Measurements from ENCODE around the gene FAM163B.

Gene FAM163B

DNA sequence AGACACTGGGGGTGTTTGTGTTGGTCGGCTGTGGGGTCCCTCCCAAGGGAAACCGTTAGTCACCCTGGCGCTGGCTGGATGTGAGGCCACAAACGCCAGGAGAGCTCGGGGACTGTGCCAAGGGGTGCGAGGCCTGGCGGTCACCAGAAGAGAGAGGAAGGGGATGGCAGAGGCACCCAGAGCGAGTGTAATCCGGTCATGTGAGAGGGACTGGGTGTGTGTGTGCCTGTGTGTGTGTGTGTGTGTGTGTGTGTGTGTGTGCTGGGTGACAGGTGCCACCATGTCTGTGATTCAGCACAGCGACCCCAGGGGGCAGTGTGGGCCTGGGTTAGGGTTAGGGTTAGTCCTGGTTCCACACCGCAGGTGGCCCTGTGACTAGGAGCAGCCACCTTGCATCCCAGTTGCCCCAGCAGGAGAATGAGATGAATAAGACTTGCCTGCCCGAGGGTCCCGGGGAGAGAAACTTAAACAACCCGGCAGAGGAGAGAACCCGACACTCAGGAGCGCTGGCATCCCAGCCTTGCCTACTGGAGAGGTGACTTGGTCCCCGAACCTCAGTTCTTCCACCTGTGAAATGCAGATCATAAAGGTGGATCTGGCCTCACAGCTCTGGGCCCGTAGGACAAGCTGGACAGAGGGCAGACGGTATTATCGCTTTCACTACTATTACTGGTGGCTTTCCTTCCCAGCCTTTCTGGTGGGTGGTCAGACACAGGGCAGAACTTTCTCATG, 76.1 kb downstream of the FAM163B start:
- no peak overlapping the region for H3K4me2 ChIP-seq (ENCODE audit: low read length)
- H3K9ac ChIP-seq (ENCODE audit: low read length), result no peak overlapping the region
- H3K27me3 ChIP-seq (ENCODE audit: insufficient read depth, low read length), result no peaks in the 10 kb centered on the region
- no peak overlapping the region for H2BK120ac ChIP-seq (ENCODE audit: insufficient read depth, low read length, poor library complexity)
- DNase-seq, result peak; percentile 38 to 68
- no peak overlapping the region for H3K23ac ChIP-seq (ENCODE audit: low read length)
- H4K12ac ChIP-seq (ENCODE audit: low read depth, low read length), result no peak overlapping the region
- H2AK5ac ChIP-seq (ENCODE audit: low read length), result peak overlapping the region; percentile 16
- no peak overlapping the region for H3K27ac ChIP-seq (ENCODE audit: low read depth, low read length)
- no peak overlapping the region for H3K18ac ChIP-seq (ENCODE audit: low read length)
- no peak overlapping the region for H2BK5ac ChIP-seq (ENCODE audit: low read depth, low read length, poor library complexity)
- no peak overlapping the region for H2AFZ ChIP-seq (ENCODE audit: insufficient read depth, low read length, poor library complexity)
- H3K79me2 ChIP-seq (ENCODE audit: control insufficient read depth, insufficient read depth, low read length, poor library complexity), result no peaks in the 10 kb centered on the region
- no CpG with 5 or more reads among the region's 20 CpGs for WGBS (ENCODE audit: extremely low coverage, insufficient coverage, insufficient read length)
- no peak overlapping the region for H2BK12ac ChIP-seq (ENCODE audit: low read length)
- peak overlapping the region; percentile 49 for H4K91ac ChIP-seq (ENCODE audit: low read depth, low read length)
- H3K4me1 ChIP-seq (ENCODE audit: control insufficient read depth in 1 of 2, insufficient read depth in 2 of 2, low read length in 2 of 2), result peaks cover 24 to 28% of the 10 kb centered on the region in 2 experiments
- H3K9me3 ChIP-seq (ENCODE audit: insufficient read depth, low read depth, low read length), result peaks cover 1% of the 10 kb centered on the region
- H3K4me3 ChIP-seq (ENCODE audit: low read depth, low read length), result no peak overlapping the region
- H3K79me1 ChIP-seq (ENCODE audit: low read length), result peaks cover 4% of the 10 kb centered on the region
- no peak overlapping the region for H3K14ac ChIP-seq (ENCODE audit: low read length)
- H3K4ac ChIP-seq (ENCODE audit: low read depth, low read length), result no peak overlapping the region
- H4K8ac ChIP-seq (ENCODE audit: low read depth, low read length), result no peak overlapping the region
- H3K36me3 ChIP-seq (ENCODE audit: control insufficient read depth in 1 of 2, insufficient read depth in 2 of 2, low read length in 2 of 2), result no peaks in the 10 kb centered on the region

DNA sequence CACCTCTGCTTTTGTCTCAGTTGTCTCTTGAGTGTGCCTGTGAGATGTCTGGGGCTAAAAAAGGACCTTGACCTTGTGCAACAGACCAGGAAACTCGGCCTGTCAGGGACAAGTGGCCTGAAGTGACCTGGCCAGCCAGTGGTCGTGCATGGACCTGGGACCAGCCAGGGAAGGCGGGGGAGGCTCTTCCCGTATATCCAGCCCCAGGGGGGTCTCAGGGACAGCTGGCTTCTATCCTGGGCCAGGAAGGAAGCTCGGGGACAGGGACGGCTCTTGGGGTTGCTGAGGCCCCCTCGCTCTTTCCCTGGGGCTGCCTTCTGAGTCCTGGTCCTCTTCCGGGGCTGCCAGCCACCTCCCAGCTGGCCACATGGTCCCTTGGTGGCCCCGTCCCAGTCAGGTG, 77.9 kb downstream of the FAM163B start:
- Histone ChIP-seq H3K27ac (ENCODE audit: low read depth, low read length) (no peak overlapping the region), H3K14ac (ENCODE audit: low read length) (no peak overlapping the region), H3K79me2 (ENCODE audit: control insufficient read depth, insufficient read depth, low read length, poor library complexity) (no peaks in the 10 kb centered on the region), H3K79me1 (ENCODE audit: low read length) (peaks cover 13% of the 10 kb centered on the region), H3K27me3 (ENCODE audit: insufficient read depth, low read length) (no peaks in the 10 kb centered on the region), H3K4ac (ENCODE audit: low read depth, low read length) (no peak overlapping the region), H2AFZ (ENCODE audit: insufficient read depth, low read length, poor library complexity) (no peak overlapping the region), H4K12ac (ENCODE audit: low read depth, low read length) (no peak overlapping the region), H3K4me1 (ENCODE audit: control insufficient read depth in 1 of 2, insufficient read depth in 2 of 2, low read length in 2 of 2) (peaks cover 40 to 46% of the 10 kb centered on the region in 2 experiments), H4K8ac (ENCODE audit: low read depth, low read length) (no peak overlapping the region), H3K9ac (ENCODE audit: low read length) (no peak overlapping the region), H3K9me3 (ENCODE audit: insufficient read depth, low read depth, low read length) (no peaks in the 10 kb centered on the region), H3K18ac (ENCODE audit: low read length) (no peak overlapping the region), H2BK12ac (ENCODE audit: low read length) (no peak overlapping the region), H2BK120ac (ENCODE audit: insufficient read depth, low read length, poor library complexity) (no peak overlapping the region), H3K36me3 (ENCODE audit: control insufficient read depth in 1 of 2, insufficient read depth in 2 of 2, low read length in 2 of 2) (no peaks in the 10 kb centered on the region), H3K23ac (ENCODE audit: low read length) (no peak overlapping the region), H2AK5ac (ENCODE audit: low read length) (no peak overlapping the region), H3K4me3 (ENCODE audit: low read depth, low read length) (no peak overlapping the region), H4K91ac (ENCODE audit: low read depth, low read length) (no peak overlapping the region), H3K4me2 (ENCODE audit: low read length) (no peak overlapping the region), H2BK5ac (ENCODE audit: low read depth, low read length, poor library complexity) (no peak overlapping the region)
- no CpG with 5 or more reads among the region's 9 CpGs for WGBS (ENCODE audit: extremely low coverage, insufficient coverage, insufficient read length)
- DNase-seq, result no peak

DNA sequence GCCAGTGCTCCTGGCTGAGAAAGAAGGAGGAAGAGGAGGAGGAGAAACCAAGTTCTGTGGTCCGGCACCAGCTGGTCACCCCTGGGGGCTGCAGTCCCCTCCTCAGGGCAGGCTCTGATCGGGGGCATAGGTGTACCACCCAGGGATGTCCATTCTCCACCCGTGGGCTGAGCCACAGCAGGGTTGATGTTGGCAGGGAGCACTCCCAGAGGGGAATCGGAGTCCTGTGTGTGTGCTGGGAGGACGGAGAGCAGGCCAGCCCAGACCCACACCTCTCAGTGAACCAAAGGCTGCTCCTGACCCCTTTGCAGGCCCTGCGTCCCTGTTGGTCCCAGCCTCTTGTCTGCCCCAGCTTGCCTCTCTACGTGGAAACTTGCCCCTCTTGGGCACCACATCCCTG, 79.3 kb downstream of the FAM163B start:
- H2BK12ac ChIP-seq (ENCODE audit: low read length), result peak overlapping the region; percentile 19
- H3K79me1 ChIP-seq (ENCODE audit: low read length), result peaks cover 13% of the 10 kb centered on the region
- no peak overlapping the region for H3K4ac ChIP-seq (ENCODE audit: low read depth, low read length)
- no peak overlapping the region for H3K23ac ChIP-seq (ENCODE audit: low read length)
- H2AFZ ChIP-seq (ENCODE audit: insufficient read depth, low read length, poor library complexity), result no peak overlapping the region
- no peak overlapping the region for H3K4me3 ChIP-seq (ENCODE audit: low read depth, low read length)
- no peaks in the 10 kb centered on the region for H3K79me2 ChIP-seq (ENCODE audit: control insufficient read depth, insufficient read depth, low read length, poor library complexity)
- H3K4me2 ChIP-seq (ENCODE audit: low read length), result no peak overlapping the region
- H3K18ac ChIP-seq (ENCODE audit: low read length), result no peak overlapping the region
- no peak overlapping the region for H3K27ac ChIP-seq (ENCODE audit: low read depth, low read length)
- H4K8ac ChIP-seq (ENCODE audit: low read depth, low read length), result no peak overlapping the region
- H3K27me3 ChIP-seq (ENCODE audit: insufficient read depth, low read length), result no peaks in the 10 kb centered on the region
- H3K9ac ChIP-seq (ENCODE audit: low read length), result no peak overlapping the region
- no peaks in the 10 kb centered on the region for H3K9me3 ChIP-seq (ENCODE audit: insufficient read depth, low read depth, low read length)
- H4K12ac ChIP-seq (ENCODE audit: low read depth, low read length), result no peak overlapping the region
- peak overlapping the region; percentile 26 for H3K14ac ChIP-seq (ENCODE audit: low read length)
- H2BK120ac ChIP-seq (ENCODE audit: insufficient read depth, low read length, poor library complexity), result no peak overlapping the region
- no peaks in the 10 kb centered on the region for H3K36me3 ChIP-seq (ENCODE audit: control insufficient read depth in 1 of 2, insufficient read depth in 2 of 2, low read length in 2 of 2)
- DNase-seq, result no peak
- no peak overlapping the region for H2BK5ac ChIP-seq (ENCODE audit: low read depth, low read length, poor library complexity)
- peak overlapping the region; percentile 46 for H4K91ac ChIP-seq (ENCODE audit: low read depth, low read length)
- peak overlapping the region; percentile 42 for H2AK5ac ChIP-seq (ENCODE audit: low read length)
- no CpG with 5 or more reads among the region's 7 CpGs for WGBS (ENCODE audit: extremely low coverage, insufficient coverage, insufficient read length)
- peaks cover 40 to 45% of the 10 kb centered on the region in 2 experiments for H3K4me1 ChIP-seq (ENCODE audit: control insufficient read depth in 1 of 2, insufficient read depth in 2 of 2, low read length in 2 of 2)

DNA sequence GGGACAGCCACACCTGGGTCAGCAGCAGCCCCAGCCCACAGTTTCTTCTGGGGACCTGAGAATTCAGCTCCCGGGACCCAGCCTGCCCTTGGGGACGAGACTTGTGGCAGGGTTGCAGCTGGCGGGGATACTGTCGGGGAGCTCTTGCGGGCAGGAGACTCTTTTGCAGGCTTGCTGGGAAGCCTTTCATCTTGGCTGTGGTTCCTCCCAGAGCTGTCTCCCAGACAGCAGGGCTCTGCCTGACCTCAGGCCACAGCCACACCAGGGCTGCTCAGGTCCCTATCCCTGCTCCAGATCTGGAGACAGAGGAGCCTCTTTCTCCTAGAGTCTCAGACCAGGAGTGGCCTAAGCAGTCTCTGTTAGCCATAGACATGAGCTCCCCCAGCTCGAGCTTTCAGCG, 79.7 kb downstream of the FAM163B start:
- Histone ChIP-seq H3K4me3 (ENCODE audit: low read depth, low read length) (no peak overlapping the region), H2AFZ (ENCODE audit: insufficient read depth, low read length, poor library complexity) (no peak overlapping the region), H3K14ac (ENCODE audit: low read length) (peak overlapping the region; percentile 26), H2BK120ac (ENCODE audit: insufficient read depth, low read length, poor library complexity) (no peak overlapping the region), H3K4me2 (ENCODE audit: low read length) (no peak overlapping the region), H3K9me3 (ENCODE audit: insufficient read depth, low read depth, low read length) (no peaks in the 10 kb centered on the region), H4K91ac (ENCODE audit: low read depth, low read length) (peak overlapping the region; percentile 46), H3K27me3 (ENCODE audit: insufficient read depth, low read length) (no peaks in the 10 kb centered on the region), H4K8ac (ENCODE audit: low read depth, low read length) (no peak overlapping the region), H3K27ac (ENCODE audit: low read depth, low read length) (no peak overlapping the region), H3K9ac (ENCODE audit: low read length) (no peak overlapping the region), H3K4ac (ENCODE audit: low read depth, low read length) (no peak overlapping the region), H3K23ac (ENCODE audit: low read length) (no peak overlapping the region), H2AK5ac (ENCODE audit: low read length) (no peak overlapping the region), H3K79me2 (ENCODE audit: control insufficient read depth, insufficient read depth, low read length, poor library complexity) (no peaks in the 10 kb centered on the region), H3K18ac (ENCODE audit: low read length) (no peak overlapping the region), H3K4me1 (ENCODE audit: control insufficient read depth in 1 of 2, insufficient read depth in 2 of 2, low read length in 2 of 2) (peaks cover 37 to 42% of the 10 kb centered on the region in 2 experiments), H3K36me3 (ENCODE audit: control insufficient read depth in 1 of 2, insufficient read depth in 2 of 2, low read length in 2 of 2) (no peaks in the 10 kb centered on the region), H4K12ac (ENCODE audit: low read depth, low read length) (no peak overlapping the region), H2BK5ac (ENCODE audit: low read depth, low read length, poor library complexity) (no peak overlapping the region), H2BK12ac (ENCODE audit: low read length) (no peak overlapping the region), H3K79me1 (ENCODE audit: low read length) (peaks cover 13% of the 10 kb centered on the region)
- no peak for DNase-seq
- no CpG with 5 or more reads among the region's 7 CpGs for WGBS (ENCODE audit: extremely low coverage, insufficient coverage, insufficient read length)

All from trophoblast cell (in vitro differentiated cells and primary cell).